ENCODE data around the gene EIF4E1B. TPM values are rescaled to one million over a fixed set of nuclear protein-coding genes. Genes with fewer than 3 reads are reported as not detected.

Gene EIF4E1B
- polyA plus RNA-seq, 2 donors, result not detected

DNA sequence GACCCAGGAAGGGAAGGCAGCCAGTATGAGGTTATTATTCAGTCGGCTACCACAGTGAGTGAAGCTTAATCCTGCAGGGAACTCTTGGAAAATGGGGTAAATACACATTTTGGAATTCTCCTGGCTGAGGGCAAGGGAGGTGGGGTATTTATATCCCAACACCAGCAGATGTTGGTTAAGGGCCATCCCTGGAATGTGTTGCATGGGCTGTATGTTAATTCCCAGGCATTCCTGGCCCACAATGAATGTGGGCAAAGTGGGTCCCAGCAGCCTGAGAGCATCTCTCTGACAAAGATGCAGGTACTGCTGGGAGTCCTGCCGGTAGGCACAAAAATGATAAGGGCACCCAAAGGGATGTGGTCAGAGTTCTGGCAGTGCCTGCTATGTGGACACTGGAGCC, 17.6 kb upstream of the EIF4E1B start:
- H3K27ac ChIP-seq (ENCODE audit: low read depth in 2 of 2, low read length in 1 of 2), result no peak overlapping the region
- no peaks in the 10 kb centered on the region for H3K9me3 ChIP-seq (ENCODE audit: control insufficient read depth in 2 of 2, insufficient read depth in 1 of 2, low read depth in 1 of 2, low read length in 1 of 2)
- no peak overlapping the region for H3K4me3 ChIP-seq (ENCODE audit: low read depth in 1 of 2, low read length in 2 of 2)
- H3K36me3 ChIP-seq (ENCODE audit: control insufficient read depth in 2 of 2, insufficient read depth in 2 of 2, low read length in 1 of 2), result no peaks in the 10 kb centered on the region
- WGBS, 2 donors, result 64 to 65% methylated on average over 2 of the region's 2 CpGs
- peaks cover 4 to 8% of the 10 kb centered on the region in 2 donors for H3K4me1 ChIP-seq (ENCODE audit: control insufficient read depth in 2 of 2, insufficient read depth in 2 of 2, low read length in 1 of 2)
- H3K27me3 ChIP-seq (ENCODE audit: control insufficient read depth in 1 of 2, insufficient read depth in 2 of 2, low read length in 2 of 2), result peaks cover 0 to 4% of the 10 kb centered on the region in 2 donors

DNA sequence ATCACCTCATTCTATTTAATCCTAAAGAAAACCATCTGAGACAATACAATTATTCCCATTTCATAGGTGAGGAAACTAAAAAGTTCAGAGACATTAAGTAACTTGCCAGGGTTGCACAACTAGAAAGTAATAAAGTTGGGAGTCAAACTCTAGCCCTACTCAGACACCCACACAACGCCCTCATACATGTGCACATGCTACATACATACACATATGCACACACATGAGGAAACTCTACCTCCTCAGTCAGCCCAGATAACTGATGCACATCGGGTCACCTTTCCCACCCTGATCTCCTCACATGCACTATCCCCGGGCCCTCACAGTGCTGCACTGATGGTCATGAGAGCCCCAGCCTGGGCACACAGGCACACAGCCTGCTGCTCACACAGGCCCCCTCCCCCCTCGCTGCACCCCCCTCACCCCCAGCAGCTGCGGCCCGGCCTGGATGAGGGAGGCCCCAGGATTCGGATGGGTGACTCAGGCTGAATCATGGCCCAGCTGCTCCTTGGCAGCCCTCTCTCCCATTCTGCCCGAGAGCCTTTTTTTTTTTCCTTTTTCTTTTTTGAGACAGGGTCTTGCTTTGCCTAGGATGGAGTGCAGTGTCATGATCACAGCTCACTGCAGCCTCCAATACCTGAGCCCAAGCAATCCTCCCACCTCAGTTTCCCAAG, 15.5 kb upstream of the EIF4E1B start:
- H3K27ac ChIP-seq (ENCODE audit: low read depth in 2 of 2, low read length in 1 of 2), result no peak overlapping the region
- no peak overlapping the region for H3K4me3 ChIP-seq (ENCODE audit: low read depth in 1 of 2, low read length in 2 of 2)
- no peaks in the 10 kb centered on the region for H3K36me3 ChIP-seq (ENCODE audit: control insufficient read depth in 2 of 2, insufficient read depth in 2 of 2, low read length in 1 of 2)
- H3K9me3 ChIP-seq (ENCODE audit: control insufficient read depth in 2 of 2, insufficient read depth in 1 of 2, low read depth in 1 of 2, low read length in 1 of 2), result peaks cover 0 to 9% of the 10 kb centered on the region in 2 donors
- H3K27me3 ChIP-seq (ENCODE audit: control insufficient read depth in 1 of 2, insufficient read depth in 2 of 2, low read length in 2 of 2), result peaks cover 0 to 18% of the 10 kb centered on the region in 2 donors
- peaks cover 11% of the 10 kb centered on the region in 2 donors for H3K4me1 ChIP-seq (ENCODE audit: control insufficient read depth in 2 of 2, insufficient read depth in 2 of 2, low read length in 1 of 2)
- 41 to 49% methylated on average over 8 of the region's 8 CpGs for WGBS, 2 donors

DNA sequence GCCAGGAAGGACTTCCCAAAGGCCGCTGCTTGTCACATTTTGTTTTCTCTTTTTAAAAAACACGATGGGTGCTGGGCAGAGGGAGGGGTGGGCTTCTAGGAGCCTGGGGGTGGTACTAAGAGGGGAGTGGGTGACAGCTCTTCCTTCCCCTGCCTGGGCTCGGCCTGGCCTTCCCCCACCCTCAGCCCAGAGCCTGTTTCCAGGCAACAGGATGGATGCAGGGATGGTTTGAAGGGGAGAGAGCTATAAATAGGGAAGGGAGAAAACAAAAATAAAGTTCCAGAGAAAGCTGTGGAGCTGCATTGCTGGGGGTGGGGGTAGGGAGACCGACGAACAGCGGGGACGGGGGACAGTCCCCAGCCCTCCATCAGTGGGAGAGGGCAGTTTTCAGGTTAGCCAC, 14.0 kb upstream of the EIF4E1B start:
- 62 to 66% methylated on average over 7 of the region's 7 CpGs for WGBS, 2 donors
- no peak overlapping the region for H3K4me3 ChIP-seq (ENCODE audit: low read depth in 1 of 2, low read length in 2 of 2)
- H3K36me3 ChIP-seq (ENCODE audit: control insufficient read depth in 2 of 2, insufficient read depth in 2 of 2, low read length in 1 of 2), result no peaks in the 10 kb centered on the region
- H3K4me1 ChIP-seq (ENCODE audit: control insufficient read depth in 2 of 2, insufficient read depth in 2 of 2, low read length in 1 of 2), result peaks cover 9 to 13% of the 10 kb centered on the region in 2 donors
- H3K27ac ChIP-seq (ENCODE audit: low read depth in 2 of 2, low read length in 1 of 2), result no peak overlapping the region
- peaks cover 0 to 26% of the 10 kb centered on the region in 2 donors for H3K27me3 ChIP-seq (ENCODE audit: control insufficient read depth in 1 of 2, insufficient read depth in 2 of 2, low read length in 2 of 2)
- H3K9me3 ChIP-seq (ENCODE audit: control insufficient read depth in 2 of 2, insufficient read depth in 1 of 2, low read depth in 1 of 2, low read length in 1 of 2), result peaks cover 0 to 9% of the 10 kb centered on the region in 2 donors

DNA sequence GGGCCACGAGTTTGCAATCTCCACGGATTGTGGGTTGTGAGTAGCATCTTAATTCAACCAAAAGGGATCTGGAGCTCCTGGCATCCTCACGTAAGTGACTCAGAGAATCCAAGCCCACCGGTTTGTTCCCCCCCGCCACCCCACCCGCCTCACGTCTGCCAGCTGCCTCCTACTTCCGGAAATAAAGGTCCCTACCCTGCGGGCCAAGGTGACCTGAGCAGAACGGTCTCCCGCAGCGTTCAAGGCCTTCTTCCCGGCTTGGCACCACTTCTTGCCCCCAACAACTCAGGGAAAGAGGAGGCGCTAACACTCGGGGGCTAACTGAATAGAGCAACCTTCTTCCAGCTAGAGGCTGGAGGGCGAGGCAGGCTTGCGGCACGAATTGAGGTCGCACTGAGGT, 11.7 kb upstream of the EIF4E1B start:
- peaks cover 9 to 13% of the 10 kb centered on the region in 2 donors for H3K4me1 ChIP-seq (ENCODE audit: control insufficient read depth in 2 of 2, insufficient read depth in 2 of 2, low read length in 1 of 2)
- no peak overlapping the region for H3K27ac ChIP-seq (ENCODE audit: low read depth in 2 of 2, low read length in 1 of 2)
- 33 to 38% methylated on average over 19 of the region's 19 CpGs for WGBS, 2 donors
- H3K27me3 ChIP-seq (ENCODE audit: control insufficient read depth in 1 of 2, insufficient read depth in 2 of 2, low read length in 2 of 2), result peaks cover 0 to 26% of the 10 kb centered on the region in 2 donors
- H3K36me3 ChIP-seq (ENCODE audit: control insufficient read depth in 2 of 2, insufficient read depth in 2 of 2, low read length in 1 of 2), result no peaks in the 10 kb centered on the region
- peaks cover 0 to 9% of the 10 kb centered on the region in 2 donors for H3K9me3 ChIP-seq (ENCODE audit: control insufficient read depth in 2 of 2, insufficient read depth in 1 of 2, low read depth in 1 of 2, low read length in 1 of 2)
- no peak overlapping the region for H3K4me3 ChIP-seq (ENCODE audit: low read depth in 1 of 2, low read length in 2 of 2)

DNA sequence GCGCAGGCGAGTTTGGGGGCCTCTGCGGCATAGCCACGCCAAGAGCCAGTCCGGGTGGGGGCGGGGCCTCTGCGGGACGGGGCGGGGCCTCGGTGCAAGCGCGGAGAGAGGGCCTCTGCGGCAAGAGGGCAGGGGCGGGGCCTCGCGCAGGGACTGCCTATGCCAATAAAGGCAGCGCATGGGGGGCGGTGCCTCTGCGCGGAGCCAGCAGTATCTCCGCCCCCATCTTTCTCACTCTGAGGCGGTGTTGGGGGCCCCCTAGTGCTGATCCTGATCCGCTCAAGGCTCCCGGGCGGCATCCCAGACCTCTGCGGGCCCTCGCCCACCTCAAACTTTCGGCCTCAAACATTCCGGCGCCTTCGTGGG, 11.3 kb upstream of the EIF4E1B start:
- H3K4me3 ChIP-seq (ENCODE audit: low read depth in 1 of 2, low read length in 2 of 2), result no peak overlapping the region
- H3K27me3 ChIP-seq (ENCODE audit: control insufficient read depth in 1 of 2, insufficient read depth in 2 of 2, low read length in 2 of 2), result peaks cover 0 to 26% of the 10 kb centered on the region in 2 donors
- H3K27ac ChIP-seq (ENCODE audit: low read depth in 2 of 2, low read length in 1 of 2), result no peak overlapping the region
- H3K9me3 ChIP-seq (ENCODE audit: control insufficient read depth in 2 of 2, insufficient read depth in 1 of 2, low read depth in 1 of 2, low read length in 1 of 2), result peaks cover 0 to 9% of the 10 kb centered on the region in 2 donors
- H3K4me1 ChIP-seq (ENCODE audit: control insufficient read depth in 2 of 2, insufficient read depth in 2 of 2, low read length in 1 of 2), result peaks cover 9 to 13% of the 10 kb centered on the region in 2 donors
- H3K36me3 ChIP-seq (ENCODE audit: control insufficient read depth in 2 of 2, insufficient read depth in 2 of 2, low read length in 1 of 2), result no peaks in the 10 kb centered on the region
- WGBS, 2 donors, result 4 to 7% methylated on average over 29 to 31 of the region's 31 CpGs

DNA sequence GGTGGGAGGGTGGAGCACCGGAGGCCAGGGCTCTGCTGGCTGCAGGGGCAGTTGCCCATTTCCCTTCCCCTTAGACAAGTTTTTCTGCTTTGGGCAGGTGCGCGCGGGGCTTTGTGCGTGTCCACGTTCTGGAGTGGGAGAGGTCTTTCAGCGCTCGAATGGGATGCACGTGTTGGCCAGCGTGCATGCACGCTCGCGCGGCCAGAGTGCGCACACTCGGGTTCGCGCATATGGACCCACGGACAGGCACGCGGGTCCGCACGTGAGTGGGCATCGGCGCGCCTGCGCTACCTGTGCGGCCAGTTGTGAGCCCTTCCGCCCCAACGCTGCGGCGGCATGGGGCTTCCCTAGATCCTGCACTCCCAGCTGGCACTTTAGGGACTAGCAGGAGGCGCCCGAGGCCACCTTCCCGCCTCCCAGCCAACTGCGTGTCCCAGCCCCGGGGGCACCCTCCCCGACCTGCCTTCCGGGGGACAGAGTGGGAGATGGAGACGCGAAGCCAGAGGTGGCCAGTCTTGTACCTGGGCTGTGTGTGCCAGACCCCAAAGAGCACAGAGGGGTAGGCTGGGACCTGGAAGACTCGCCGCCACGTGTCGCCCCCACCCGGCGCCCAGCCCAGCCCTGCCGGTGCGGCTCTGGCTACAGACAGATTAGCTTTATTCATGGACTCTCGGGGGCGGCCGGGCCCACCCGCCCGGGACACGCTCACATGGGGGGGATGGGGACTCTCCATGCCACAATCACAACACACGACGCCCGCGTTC, 10.7 kb upstream of the EIF4E1B start:
- Histone ChIP-seq H3K9me3 (ENCODE audit: control insufficient read depth in 2 of 2, insufficient read depth in 1 of 2, low read depth in 1 of 2, low read length in 1 of 2) (peaks cover 0 to 9% of the 10 kb centered on the region in 2 donors), H3K4me3 (ENCODE audit: low read depth in 1 of 2, low read length in 2 of 2) (no peak overlapping the region), H3K36me3 (ENCODE audit: control insufficient read depth in 2 of 2, insufficient read depth in 2 of 2, low read length in 1 of 2) (no peaks in the 10 kb centered on the region), H3K27me3 (ENCODE audit: control insufficient read depth in 1 of 2, insufficient read depth in 2 of 2, low read length in 2 of 2) (peaks cover 0 to 26% of the 10 kb centered on the region in 2 donors), H3K27ac (ENCODE audit: low read depth in 2 of 2, low read length in 1 of 2) (no peak overlapping the region), H3K4me1 (ENCODE audit: control insufficient read depth in 2 of 2, insufficient read depth in 2 of 2, low read length in 1 of 2) (peaks cover 9 to 13% of the 10 kb centered on the region in 2 donors)
- 12 to 17% methylated on average over 59 of the region's 59 CpGs for WGBS, 2 donors

DNA sequence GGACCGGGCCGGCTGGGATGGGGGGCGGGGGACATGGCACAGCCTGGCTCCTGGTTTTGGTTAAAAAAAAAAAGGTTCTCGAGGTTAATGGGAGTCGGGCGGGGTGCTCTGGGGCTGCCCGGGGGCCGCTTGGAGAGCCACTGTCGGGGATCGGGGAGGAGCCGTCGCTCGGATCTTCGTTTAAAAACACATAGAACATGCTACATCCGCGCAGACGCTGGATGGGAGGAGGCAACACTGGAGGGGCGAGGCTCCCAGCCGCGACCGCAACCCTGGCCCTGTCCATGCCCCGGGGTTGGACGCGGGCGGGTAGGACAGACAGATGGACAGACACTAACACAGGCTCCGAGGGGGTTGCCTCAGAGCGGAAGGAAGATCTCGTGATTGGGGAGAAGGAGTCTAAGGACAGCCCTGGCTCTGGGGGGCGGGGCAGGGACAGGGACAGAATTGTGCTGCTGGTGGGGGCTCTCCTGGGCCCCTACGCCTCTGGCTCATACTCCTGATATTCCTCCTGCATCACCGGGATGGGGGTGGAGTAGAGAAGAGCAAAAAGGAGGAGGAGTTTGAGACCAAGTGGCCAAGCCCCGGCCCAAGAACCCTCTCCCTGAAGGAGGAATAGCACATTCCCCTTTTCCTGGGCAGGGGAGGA, 10.0 kb upstream of the EIF4E1B start:
- H3K4me3 ChIP-seq (ENCODE audit: low read depth in 1 of 2, low read length in 2 of 2), result no peak overlapping the region
- peaks cover 9 to 13% of the 10 kb centered on the region in 2 donors for H3K4me1 ChIP-seq (ENCODE audit: control insufficient read depth in 2 of 2, insufficient read depth in 2 of 2, low read length in 1 of 2)
- WGBS, 2 donors, result 5 to 7% methylated on average over 32 of the region's 32 CpGs

DNA sequence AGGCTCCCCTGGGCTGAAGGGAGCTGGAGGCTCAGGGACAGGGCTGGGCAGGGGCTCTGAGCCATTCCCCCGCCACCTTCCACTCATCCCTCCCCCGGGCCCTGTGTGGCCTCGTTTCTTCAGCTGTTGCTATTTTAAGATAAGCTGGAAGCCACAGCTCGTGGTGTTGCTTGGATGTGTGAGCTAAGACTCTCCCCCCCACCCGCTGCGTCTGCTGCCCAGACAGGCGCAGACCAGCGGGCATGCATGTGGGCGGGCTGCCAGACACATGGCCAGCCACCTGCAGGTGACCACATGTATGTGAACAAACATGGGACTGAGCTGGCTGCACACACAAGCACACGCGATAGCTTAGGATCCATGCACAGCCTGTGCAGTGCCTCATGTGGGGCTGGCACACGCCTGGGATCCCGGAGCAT, 8.8 kb upstream of the EIF4E1B start:
- no peak overlapping the region for H3K27ac ChIP-seq (ENCODE audit: low read depth in 2 of 2, low read length in 1 of 2)
- peaks cover 0 to 28% of the 10 kb centered on the region in 2 donors for H3K27me3 ChIP-seq (ENCODE audit: control insufficient read depth in 1 of 2, insufficient read depth in 2 of 2, low read length in 2 of 2)
- no peak overlapping the region for H3K4me3 ChIP-seq (ENCODE audit: low read depth in 1 of 2, low read length in 2 of 2)
- no peaks in the 10 kb centered on the region for H3K36me3 ChIP-seq (ENCODE audit: control insufficient read depth in 2 of 2, insufficient read depth in 2 of 2, low read length in 1 of 2)
- 55 to 58% methylated on average over 13 of the region's 13 CpGs for WGBS, 2 donors
- peaks cover 10 to 13% of the 10 kb centered on the region in 2 donors for H3K4me1 ChIP-seq (ENCODE audit: control insufficient read depth in 2 of 2, insufficient read depth in 2 of 2, low read length in 1 of 2)
- peaks cover 0 to 9% of the 10 kb centered on the region in 2 donors for H3K9me3 ChIP-seq (ENCODE audit: control insufficient read depth in 2 of 2, insufficient read depth in 1 of 2, low read depth in 1 of 2, low read length in 1 of 2)

More for the DNA sequence above, 10.0 kb upstream of the EIF4E1B start:
- peaks cover 0 to 26% of the 10 kb centered on the region in 2 donors for H3K27me3 ChIP-seq (ENCODE audit: control insufficient read depth in 1 of 2, insufficient read depth in 2 of 2, low read length in 2 of 2)
- peaks cover 0 to 9% of the 10 kb centered on the region in 2 donors for H3K9me3 ChIP-seq (ENCODE audit: control insufficient read depth in 2 of 2, insufficient read depth in 1 of 2, low read depth in 1 of 2, low read length in 1 of 2)
- H3K36me3 ChIP-seq (ENCODE audit: control insufficient read depth in 2 of 2, insufficient read depth in 2 of 2, low read length in 1 of 2), result no peaks in the 10 kb centered on the region
- H3K27ac ChIP-seq (ENCODE audit: low read depth in 2 of 2, low read length in 1 of 2), result no peak overlapping the region

DNA sequence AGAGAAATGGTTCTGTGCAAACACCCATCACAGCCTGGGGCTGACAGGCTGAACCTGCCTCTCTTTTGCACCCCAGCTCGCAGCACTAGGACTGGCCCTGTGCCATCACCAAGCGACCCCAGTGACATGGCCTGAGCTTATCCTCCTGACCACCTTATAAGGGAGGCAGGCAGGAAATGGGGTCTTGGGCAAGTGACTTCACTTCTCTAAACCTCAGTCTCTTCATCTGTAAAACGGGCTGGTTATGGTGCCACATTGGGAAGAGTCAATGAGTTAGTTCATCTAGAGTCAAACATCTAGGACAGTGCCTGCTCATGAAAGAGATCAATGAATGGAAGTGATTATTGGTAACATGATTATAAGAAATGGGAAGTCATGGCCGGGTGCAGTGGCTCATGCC, 6.3 kb upstream of the EIF4E1B start:
- H3K9me3 ChIP-seq (ENCODE audit: control insufficient read depth in 2 of 2, insufficient read depth in 1 of 2, low read depth in 1 of 2, low read length in 1 of 2), result peaks cover 0 to 7% of the 10 kb centered on the region in 2 donors
- WGBS, 2 donors, result 68 to 73% methylated on average over 4 of the region's 4 CpGs
- peaks cover 0 to 22% of the 10 kb centered on the region in 2 donors for H3K27me3 ChIP-seq (ENCODE audit: control insufficient read depth in 1 of 2, insufficient read depth in 2 of 2, low read length in 2 of 2)
- no peak overlapping the region for H3K4me3 ChIP-seq (ENCODE audit: low read depth in 1 of 2, low read length in 2 of 2)
- peaks cover 9 to 12% of the 10 kb centered on the region in 2 donors for H3K4me1 ChIP-seq (ENCODE audit: control insufficient read depth in 2 of 2, insufficient read depth in 2 of 2, low read length in 1 of 2)
- no peak overlapping the region for H3K27ac ChIP-seq (ENCODE audit: low read depth in 2 of 2, low read length in 1 of 2)
- H3K36me3 ChIP-seq (ENCODE audit: control insufficient read depth in 2 of 2, insufficient read depth in 2 of 2, low read length in 1 of 2), result no peaks in the 10 kb centered on the region
